ENCODE measurements around the gene FSD2. TPM values are rescaled to one million over a fixed set of nuclear protein-coding genes. Genes with fewer than 3 reads are reported as not detected.

Gene FSD2
- total and polyA plus RNA-seq, 2 of the 4 experiments (the other 2 are of a cell fraction) = not detected

DNA sequence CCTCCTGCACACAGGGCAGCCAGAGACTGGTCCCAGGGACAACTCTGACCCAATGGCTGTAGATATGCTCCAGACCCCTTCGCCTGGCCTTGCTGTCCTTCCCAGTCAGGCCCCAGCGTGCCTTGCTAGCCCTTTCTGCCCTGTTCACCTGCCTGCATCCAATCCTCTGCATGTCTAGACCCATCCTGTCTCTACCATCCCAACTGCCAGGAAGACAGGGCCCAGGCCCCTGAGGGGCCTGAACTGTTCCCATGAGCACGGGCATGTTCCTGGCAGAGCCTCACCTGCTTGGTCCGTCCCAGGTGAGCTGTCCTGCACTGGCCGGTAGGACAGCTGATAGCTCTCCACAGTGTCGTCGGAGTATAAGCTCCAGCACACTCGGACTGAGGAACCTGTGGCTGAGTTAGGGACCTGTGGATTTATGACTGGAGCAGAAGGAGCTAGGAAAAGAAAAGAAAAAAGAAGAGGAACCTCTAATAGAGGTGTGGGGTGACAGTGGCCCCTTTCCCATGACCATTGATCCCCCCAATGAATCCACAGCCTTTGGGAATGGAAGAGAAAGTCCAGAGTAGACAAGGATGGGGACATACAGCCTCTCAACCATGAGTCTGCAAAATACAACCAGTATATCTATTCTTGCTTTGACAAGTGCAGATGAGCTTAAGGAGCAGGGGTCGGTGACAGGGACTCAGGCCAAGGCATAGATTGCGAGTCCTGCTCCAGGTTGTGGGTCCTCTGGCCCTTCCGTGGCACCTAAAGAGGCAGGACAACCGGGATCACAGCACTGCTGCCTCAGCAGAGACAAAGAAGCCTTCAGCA is 33.9 kb downstream of the FSD2 start:
- Histone ChIP-seq H3K79me1 (ENCODE audit: low read depth in 1 of 2, low read length in 2 of 2) (no peaks in the 10 kb centered on the region), H3K4ac (ENCODE audit: low read depth, low read length) (no peak overlapping the region), H4K8ac (ENCODE audit: low read depth in 2 of 2, low read length in 2 of 2) (no peak overlapping the region), H2AK9ac (replicated peaks; ENCODE audit: low read depth, low read length, poor library complexity) (peak overlapping the region; percentile 65), H3K4me3 (ENCODE audit: insufficient read depth, low read depth, low read length) (no peak overlapping the region), H2AFZ (replicated peaks; ENCODE audit: low read length, poor library complexity) (no peak overlapping the region), H3K4me2 (ENCODE audit: low read depth, low read length) (no peak overlapping the region), H3K18ac (ENCODE audit: low read depth, low read length) (no peak overlapping the region), H3K9me3 (ENCODE audit: control insufficient read depth, insufficient read depth, low read length) (no peaks in the 10 kb centered on the region), H2AK5ac (ENCODE audit: low read depth, low read length) (no peak overlapping the region), H3K27me3 (ENCODE audit: control insufficient read depth, insufficient read depth, low read length) (no peaks in the 10 kb centered on the region), H3K36me3 (ENCODE audit: control insufficient read depth, insufficient read depth, low read length) (no peaks in the 10 kb centered on the region), H2BK15ac (ENCODE audit: low read depth, low read length) (no peak overlapping the region), H3K4me1 (ENCODE audit: control insufficient read depth, insufficient read depth, low read length) (no peaks in the 10 kb centered on the region), H3K23ac (ENCODE audit: low read depth, low read length) (no peak overlapping the region), H2BK20ac (ENCODE audit: low read depth, low read length) (no peak overlapping the region), H3K14ac (replicated peaks; ENCODE audit: low read depth, low read length) (no peak overlapping the region), H2BK120ac (ENCODE audit: low read depth, low read length) (no peak overlapping the region), H3K9ac (ENCODE audit: low read depth, low read length) (no peak overlapping the region), H4K91ac (ENCODE audit: insufficient read depth, low read depth, low read length) (no peak overlapping the region), H4K5ac (ENCODE audit: low read depth, low read length) (no peak overlapping the region), H3K9me1 (ENCODE audit: insufficient read depth, low read length) (peaks cover 4% of the 10 kb centered on the region; the same call in 1 of the 2 replicates), H3K27ac (ENCODE audit: insufficient read depth, low read length) (no peak overlapping the region), H2BK5ac (ENCODE audit: low read depth, low read length, poor library complexity, severe bottlenecking) (no peak overlapping the region), H3K56ac (ENCODE audit: extremely low read depth, insufficient read depth, low read length) (no peak overlapping the region), H4K20me1 (ENCODE audit: insufficient read depth, low read length) (no peaks in the 10 kb centered on the region)
- in situ Hi-C loops (cut with MboI; ENCODE audit: low sequenced_read_pairs) = no loop called here
- DNase-seq (no peak), ATAC-seq (ENCODE audit: low read depth) (no peak)
- WGBS, 2 experiments (ENCODE audit: extremely low coverage in 2 of 2, insufficient read length in 1 of 2) = 86% methylated on average over 4 of the region's 12 CpGs; no CpG with 5 or more reads in 1 of the 2 experiments
- ChIA-PET CTCF (no interaction called here), POLR2A (ENCODE audit: unreplicated experiment) (no interaction called here)
- no TSS peak for BruUV-seq (replicated peaks)
- intact Hi-C loops (cut with micrococcal nuclease) = no loop called here
- TF ChIP-seq USF2 (IDR thresholded peaks at IDR 0.05; ENCODE audit: low read depth, low read length) (no peak), SMC3 (IDR thresholded peaks at IDR 0.05; ENCODE audit: low read depth, low read length) (no peak)
- dilution Hi-C loops (cut with HindIII; ENCODE audit: low sequenced_read_pairs, unreplicated experiment) = no loop called here

Measured in IMR-90 (cell line).